Measurements from ENCODE around the gene WAC. TPM values are rescaled to one million over a fixed set of nuclear protein-coding genes. Genes with fewer than 3 reads are reported as not detected.
A peak's percentile ranks its signal among the peaks of the same experiment; 100 is the strongest.
"Not testable (repeated sequence)": the region's sequence is repeated elsewhere in the genome, so short reads cannot be mapped to it uniquely, and the experiment has no call there.

Gene WAC
- total RNA-seq, 1 experiment from 2014 or later: 93.9 TPM

DNA sequence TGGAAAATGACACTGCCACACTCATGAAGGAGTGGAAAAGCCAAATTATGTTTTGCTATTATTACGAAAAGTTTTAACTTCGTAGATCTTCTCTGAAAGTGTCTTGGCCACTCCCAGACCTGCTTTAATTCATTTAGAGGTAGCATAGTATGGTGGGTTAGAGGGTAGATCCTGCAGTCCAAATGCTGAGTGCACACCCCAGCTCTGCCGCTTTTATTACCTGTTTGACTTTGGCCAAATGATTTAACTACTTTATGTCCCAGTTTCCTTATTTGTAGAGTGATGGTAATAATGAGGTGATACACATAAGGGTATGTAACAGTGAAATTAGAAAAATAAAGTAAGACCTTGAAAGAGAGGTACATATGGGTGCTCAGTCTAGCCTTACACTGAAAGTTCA lies 23.6 kb upstream of the WAC start:
- H3K9me3 ChIP-seq (ENCODE audit: insufficient read depth, low read depth): no peaks in the 10 kb centered on the region
- no TSS peak for BruUV-seq (replicated peaks)
- H3K36me3 ChIP-seq (ENCODE audit: low read depth): no peaks in the 10 kb centered on the region
- no peak overlapping the region for H2AFZ ChIP-seq
- no peaks in the 10 kb centered on the region for H3K9me2 ChIP-seq (ENCODE audit: insufficient read depth)
- no peak for DNase-seq
- POLR2A ChIA-PET (ENCODE audit: unreplicated experiment): no interaction called here
- H3K79me2 ChIP-seq (ENCODE audit: low read depth): no peaks in the 10 kb centered on the region
- no peak for TF ChIP-seq EZH2 (IDR thresholded peaks at IDR 0.05; ENCODE audit: low read depth)
- TF ChIP-seq, protein P1, sequence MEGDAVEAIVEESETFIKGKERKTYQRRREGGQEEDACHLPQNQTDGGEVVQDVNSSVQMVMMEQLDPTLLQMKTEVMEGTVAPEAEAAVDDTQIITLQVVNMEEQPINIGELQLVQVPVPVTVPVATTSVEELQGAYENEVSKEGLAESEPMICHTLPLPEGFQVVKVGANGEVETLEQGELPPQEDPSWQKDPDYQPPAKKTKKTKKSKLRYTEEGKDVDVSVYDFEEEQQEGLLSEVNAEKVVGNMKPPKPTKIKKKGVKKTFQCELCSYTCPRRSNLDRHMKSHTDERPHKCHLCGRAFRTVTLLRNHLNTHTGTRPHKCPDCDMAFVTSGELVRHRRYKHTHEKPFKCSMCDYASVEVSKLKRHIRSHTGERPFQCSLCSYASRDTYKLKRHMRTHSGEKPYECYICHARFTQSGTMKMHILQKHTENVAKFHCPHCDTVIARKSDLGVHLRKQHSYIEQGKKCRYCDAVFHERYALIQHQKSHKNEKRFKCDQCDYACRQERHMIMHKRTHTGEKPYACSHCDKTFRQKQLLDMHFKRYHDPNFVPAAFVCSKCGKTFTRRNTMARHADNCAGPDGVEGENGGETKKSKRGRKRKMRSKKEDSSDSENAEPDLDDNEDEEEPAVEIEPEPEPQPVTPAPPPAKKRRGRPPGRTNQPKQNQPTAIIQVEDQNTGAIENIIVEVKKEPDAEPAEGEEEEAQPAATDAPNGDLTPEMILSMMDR (conservative IDR thresholded peaks at IDR 0.05): no peak
- H3K4me3 ChIP-seq: no peak overlapping the region
- no peaks in the 10 kb centered on the region for H3K27me3 ChIP-seq (ENCODE audit: insufficient read depth, low read depth)
- no peaks in the 10 kb centered on the region for H3F3A ChIP-seq (ENCODE audit: insufficient read depth, low read depth)
- CTCF ChIA-PET: no interaction called here
- H3K4me1 ChIP-seq (replicated peaks; ENCODE audit: insufficient read depth): no peaks in the 10 kb centered on the region
- H4K20me1 ChIP-seq (ENCODE audit: insufficient read depth): no peaks in the 10 kb centered on the region
- intact Hi-C loops (cut with micrococcal nuclease; ENCODE audit: unreplicated experiment): no loop called here
- no peak overlapping the region for H3K27ac ChIP-seq
- H3K4me2 ChIP-seq: no peak overlapping the region

DNA sequence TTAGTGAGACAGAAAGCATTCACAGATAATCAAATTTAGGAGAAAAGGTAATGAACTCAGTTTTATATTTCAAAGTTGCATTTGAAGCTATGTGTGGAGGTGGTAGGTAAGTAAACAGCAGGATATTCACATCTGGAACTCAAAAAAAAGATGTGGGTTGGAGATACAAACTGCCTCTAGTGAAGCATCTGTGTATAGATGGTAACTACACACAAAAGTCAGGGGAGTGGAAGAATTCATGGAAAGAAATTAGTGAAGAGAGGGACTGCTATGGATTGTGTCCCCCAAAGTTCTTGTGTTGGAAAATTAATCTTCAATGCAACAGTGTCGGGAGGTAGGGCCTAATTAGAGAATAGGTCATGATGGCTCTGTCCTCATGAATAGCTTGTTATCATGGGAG lies 18.3 kb upstream of the WAC start:
- no peak for DNase-seq
- ChIA-PET POLR2A (ENCODE audit: unreplicated experiment) (no interaction called here), CTCF (no interaction called here)
- no peaks in the 10 kb centered on the region for H3K27me3 ChIP-seq (ENCODE audit: insufficient read depth, low read depth)
- H3K36me3 ChIP-seq (ENCODE audit: low read depth): no peaks in the 10 kb centered on the region
- H3K4me1 ChIP-seq (replicated peaks; ENCODE audit: insufficient read depth): no peaks in the 10 kb centered on the region
- H4K20me1 ChIP-seq (ENCODE audit: insufficient read depth): no peaks in the 10 kb centered on the region
- TF ChIP-seq, protein P1 (conservative IDR thresholded peaks at IDR 0.05): no peak
- no peak for TF ChIP-seq EZH2 (IDR thresholded peaks at IDR 0.05; ENCODE audit: low read depth)
- H3F3A ChIP-seq (ENCODE audit: insufficient read depth, low read depth): no peaks in the 10 kb centered on the region
- H3K9me2 ChIP-seq (ENCODE audit: insufficient read depth): no peaks in the 10 kb centered on the region
- H3K4me2 ChIP-seq: no peak overlapping the region
- no peaks in the 10 kb centered on the region for H3K9me3 ChIP-seq (ENCODE audit: insufficient read depth, low read depth)
- no peaks in the 10 kb centered on the region for H3K79me2 ChIP-seq (ENCODE audit: low read depth)
- intact Hi-C loops (cut with micrococcal nuclease; ENCODE audit: unreplicated experiment): no loop called here
- H3K4me3 ChIP-seq: no peak overlapping the region
- BruUV-seq (replicated peaks): no TSS peak
- no peak overlapping the region for H3K27ac ChIP-seq
- no peak overlapping the region for H2AFZ ChIP-seq

DNA sequence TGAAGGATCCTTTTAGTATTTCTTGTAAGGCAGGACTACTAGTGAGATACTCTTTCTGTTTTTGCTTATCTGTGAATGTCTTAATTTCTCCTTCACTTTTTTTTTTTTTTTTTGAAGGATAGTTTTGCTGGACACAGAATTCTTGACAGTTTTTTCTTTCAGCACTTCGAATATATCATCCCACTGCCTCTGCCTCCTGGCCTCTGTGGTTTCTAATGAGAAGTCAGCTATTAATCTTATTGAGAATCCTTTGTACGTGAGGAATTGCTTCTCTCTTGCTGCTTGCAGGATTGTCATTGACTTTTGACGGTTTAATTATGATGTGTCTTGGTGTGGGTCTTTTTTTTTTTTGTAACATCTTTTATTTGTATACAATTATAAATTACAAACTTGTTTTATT lies 12.6 kb upstream of the WAC start:
- POLR2A ChIA-PET (ENCODE audit: unreplicated experiment): no interaction called here
- no peaks in the 10 kb centered on the region for H4K20me1 ChIP-seq (ENCODE audit: insufficient read depth)
- intact Hi-C loops (cut with micrococcal nuclease; ENCODE audit: unreplicated experiment): no loop called here
- CTCF ChIA-PET: no interaction called here
- DNase-seq: no peak
- H3K9me2 ChIP-seq (ENCODE audit: insufficient read depth): no peaks in the 10 kb centered on the region
- BruUV-seq (replicated peaks): no TSS peak
- H3F3A ChIP-seq (ENCODE audit: insufficient read depth, low read depth): no peaks in the 10 kb centered on the region
- no peaks in the 10 kb centered on the region for H3K79me2 ChIP-seq (ENCODE audit: low read depth)
- TF ChIP-seq, protein P1 (conservative IDR thresholded peaks at IDR 0.05): no peak
- no peak for TF ChIP-seq EZH2 (IDR thresholded peaks at IDR 0.05; ENCODE audit: low read depth)
- no peaks in the 10 kb centered on the region for H3K36me3 ChIP-seq (ENCODE audit: low read depth)
- no peaks in the 10 kb centered on the region for H3K4me1 ChIP-seq (replicated peaks; ENCODE audit: insufficient read depth)
- no peak overlapping the region for H3K4me2 ChIP-seq
- no peaks in the 10 kb centered on the region for H3K27me3 ChIP-seq (ENCODE audit: insufficient read depth, low read depth)
- no peak overlapping the region for H2AFZ ChIP-seq
- H3K27ac ChIP-seq: no peak overlapping the region
- H3K4me3 ChIP-seq: no peak overlapping the region
- H3K9me3 ChIP-seq (ENCODE audit: insufficient read depth, low read depth): no peaks in the 10 kb centered on the region

DNA sequence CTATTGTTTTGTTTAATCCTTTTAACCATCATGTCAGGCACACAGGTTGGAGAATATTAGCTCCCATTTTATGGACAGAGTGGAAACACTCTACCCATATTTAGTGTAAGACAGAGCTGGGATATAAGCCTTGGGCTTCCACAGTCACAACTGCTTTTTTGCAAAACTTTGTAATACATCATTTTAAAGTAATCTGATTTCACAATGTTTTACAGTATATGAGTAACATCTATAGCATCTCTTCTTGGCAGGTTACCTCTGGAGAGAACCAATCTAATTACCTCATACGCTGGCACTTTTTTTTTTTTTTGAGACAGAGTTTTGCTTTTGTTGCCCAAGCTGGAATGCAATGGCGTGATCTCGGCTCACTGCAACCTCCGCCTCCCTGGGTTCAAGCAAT lies 12.1 kb upstream of the WAC start:
- H3K4me1 ChIP-seq (replicated peaks; ENCODE audit: insufficient read depth); POLR2A ChIA-PET (ENCODE audit: unreplicated experiment); H2AFZ ChIP-seq; BruUV-seq (replicated peaks); H3K79me2 ChIP-seq (ENCODE audit: low read depth); H3K27ac ChIP-seq; H4K20me1 ChIP-seq (ENCODE audit: insufficient read depth); H3K4me2 ChIP-seq; H3F3A ChIP-seq (ENCODE audit: insufficient read depth, low read depth); H3K9me2 ChIP-seq (ENCODE audit: insufficient read depth); CTCF ChIA-PET; H3K36me3 ChIP-seq (ENCODE audit: low read depth); H3K4me3 ChIP-seq; H3K27me3 ChIP-seq (ENCODE audit: insufficient read depth, low read depth); intact Hi-C loops (cut with micrococcal nuclease; ENCODE audit: unreplicated experiment); H3K9me3 ChIP-seq (ENCODE audit: insufficient read depth, low read depth): not testable (repeated sequence)
- DNase-seq: peak in 1 of 2 experiments; percentile 64

DNA sequence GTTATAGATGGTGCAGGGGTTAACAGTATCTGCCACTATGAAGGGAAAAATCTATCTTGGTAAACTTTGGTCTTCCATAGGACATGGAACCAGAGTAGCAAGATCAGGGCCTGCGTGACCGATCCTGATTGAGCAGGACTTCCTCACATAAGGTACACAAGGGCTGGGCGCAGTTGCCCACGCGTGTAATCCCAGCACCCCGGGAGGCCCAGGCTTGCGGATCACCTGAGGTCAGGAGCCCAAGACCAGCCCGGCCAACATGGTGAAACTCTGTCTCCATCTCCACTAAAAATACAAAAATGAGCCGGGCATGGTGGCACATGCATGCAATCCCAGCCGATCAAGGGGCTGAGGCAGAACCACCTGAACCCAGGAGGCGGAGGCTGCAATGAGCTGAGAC lies 11.0 kb upstream of the WAC start:
- H3K4me2 ChIP-seq; DNase-seq; H2AFZ ChIP-seq; H3K9me3 ChIP-seq (ENCODE audit: insufficient read depth, low read depth); H3K9me2 ChIP-seq (ENCODE audit: insufficient read depth); H3K36me3 ChIP-seq (ENCODE audit: low read depth); H3K4me3 ChIP-seq; H3K27me3 ChIP-seq (ENCODE audit: insufficient read depth, low read depth); H3F3A ChIP-seq (ENCODE audit: insufficient read depth, low read depth); H4K20me1 ChIP-seq (ENCODE audit: insufficient read depth); H3K27ac ChIP-seq; H3K4me1 ChIP-seq (replicated peaks; ENCODE audit: insufficient read depth); intact Hi-C loops (cut with micrococcal nuclease; ENCODE audit: unreplicated experiment); CTCF ChIA-PET; BruUV-seq (replicated peaks); H3K79me2 ChIP-seq (ENCODE audit: low read depth); POLR2A ChIA-PET (ENCODE audit: unreplicated experiment): not testable (repeated sequence)

Data from PC-9 (cell line).